GM12891 (cell line): ENCODE data around the gene HIP1.

Experiments
- POLR2A ChIP-seq: IDR thresholded peaks from 2 replicates; pipeline ENCODE4 v1.6.1; 2011; ENCODE audit warnings: low read depth, low read length, control low read depth
- POLR2AphosphoS5 ChIP-seq: IDR thresholded peaks from 2 replicates; pipeline ENCODE4 v1.6.1; 2011; ENCODE audit warnings: low read depth, low read length, control low read depth
- TAF1 ChIP-seq: IDR thresholded peaks from 2 replicates; pipeline ENCODE4 v1.6.1; 2011; ENCODE audit warnings: low read depth, low read length, control low read depth

GRCh38 chr7:75583255-75583654 lies 155.5 kb downstream of the HIP1 start:
- no peak for TF ChIP-seq POLR2AphosphoS5
- TF ChIP-seq POLR2A, result no peak
- TF ChIP-seq TAF1, result no peak
